GM12891 (cell line): Measurements from ENCODE around the gene KCNMA1.

Experiments
- DNase-seq: peaks from one replicate; pipeline ENCODE4 v3.0.0; 2011; ENCODE audit warnings: low spot score; ENCODE audit not compliant: insufficient read length
- FAIRE-seq: peaks from 2 replicates; lab custom pipeline; 2011; peaks lifted over from hg19 to GRCh38; lab: Jason Lieb, UNC
- PAX5 ChIP-seq: IDR thresholded peaks from 2 replicates; pipeline ENCODE4 v1.6.1; 2011; ENCODE audit warnings: low read length, moderate library complexity, mild to moderate bottlenecking; ENCODE audit not compliant: insufficient read depth, severe bottlenecking
- POLR2A ChIP-seq: IDR thresholded peaks from 2 replicates; pipeline ENCODE4 v1.6.1; 2011; ENCODE audit warnings: low read depth, low read length, control low read depth
- POLR2AphosphoS5 ChIP-seq: IDR thresholded peaks from 2 replicates; pipeline ENCODE4 v1.6.1; 2011; ENCODE audit warnings: low read depth, low read length, control low read depth
- POU2F2 ChIP-seq: IDR thresholded peaks from 2 replicates; pipeline ENCODE4 v1.6.1; 2011; ENCODE audit warnings: low read depth, mild to moderate bottlenecking, control low read depth, low read length, moderate library complexity
- SPI1 ChIP-seq: IDR thresholded peaks from 2 replicates; pipeline ENCODE4 v1.6.1; 2011; ENCODE audit warnings: low read depth, low read length, control low read depth
- TAF1 ChIP-seq: IDR thresholded peaks from 2 replicates; pipeline ENCODE4 v1.6.1; 2011; ENCODE audit warnings: low read depth, low read length, control low read depth

The KCNMA1 gene

DNA sequence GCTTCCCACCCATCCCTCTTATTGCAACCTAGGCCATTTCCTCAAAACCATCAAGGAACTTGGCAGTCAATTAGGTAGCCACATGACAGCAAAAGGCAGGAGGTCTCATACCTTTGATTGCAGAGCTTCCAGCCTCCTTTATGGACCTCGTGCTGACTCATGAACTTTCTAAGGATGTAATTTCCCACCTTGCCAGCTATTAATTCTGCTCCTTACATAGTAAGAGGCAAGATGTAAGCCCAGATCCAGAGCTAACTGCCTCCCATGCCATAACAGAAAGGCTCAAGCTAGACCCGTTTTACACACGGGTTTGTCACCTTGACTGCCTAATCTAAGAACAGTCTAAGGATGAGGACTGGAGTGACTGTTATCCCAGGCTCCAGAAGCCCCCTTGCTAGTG lies 565.7 kb downstream of the KCNMA1 start:
- DNase-seq, result no peak
- no peak for FAIRE-seq
- TF ChIP-seq POU2F2 (no peak), SPI1 (no peak), POLR2A (no peak), PAX5 (no peak), POLR2AphosphoS5 (no peak), TAF1 (no peak)

DNA sequence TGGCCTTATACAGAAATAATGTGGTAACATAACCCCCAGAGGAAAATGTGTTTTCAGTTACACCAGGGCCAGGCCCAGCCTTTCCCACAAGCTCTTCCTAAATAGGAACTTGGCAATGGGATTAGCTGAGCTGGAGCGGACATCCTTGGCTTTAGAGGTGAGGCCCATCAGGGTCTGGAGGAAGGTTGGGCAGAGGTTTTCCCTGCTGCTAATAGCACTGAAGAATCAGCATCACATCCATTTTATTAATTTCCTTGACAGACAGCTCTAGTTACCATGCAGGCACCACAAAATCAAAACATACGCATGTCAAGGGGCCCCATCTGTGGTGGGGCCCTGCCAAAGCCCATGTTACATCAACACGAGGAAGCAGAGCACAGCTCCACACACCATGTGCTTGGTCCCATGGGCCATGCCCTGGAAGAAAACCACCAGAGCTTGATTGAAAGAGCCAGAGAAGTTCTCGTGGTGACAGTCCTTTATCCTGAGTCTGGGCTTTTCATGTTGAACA lies 566.6 kb downstream of the KCNMA1 start:
- DNase-seq, result no peak
- TF ChIP-seq PAX5 (no peak), POLR2A (no peak), SPI1 (no peak), TAF1 (no peak)
- no peak for FAIRE-seq

DNA sequence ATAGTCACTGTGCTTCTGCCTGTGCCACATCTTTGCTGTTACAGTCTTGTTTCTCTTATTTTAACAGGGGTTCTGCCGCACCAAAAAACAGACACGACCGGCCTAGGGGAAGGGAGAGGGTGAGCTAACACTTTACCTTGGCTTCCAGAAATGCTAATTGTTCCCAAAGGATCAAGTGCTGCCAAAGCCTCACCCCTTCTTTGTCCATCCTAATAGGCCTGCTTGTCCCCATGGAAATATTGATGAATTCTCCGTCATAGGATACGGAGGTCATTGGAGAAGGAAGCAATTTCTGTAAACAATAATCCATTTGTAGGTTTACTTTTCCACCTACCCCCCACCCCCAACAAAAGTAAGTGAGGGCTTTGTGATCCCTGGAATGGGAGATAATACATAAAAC lies 567.3 kb downstream of the KCNMA1 start:
- DNase-seq, result no peak
- TF ChIP-seq SPI1 (no peak), TAF1 (no peak), POU2F2 (no peak), PAX5 (no peak), POLR2A (no peak)
- no peak for FAIRE-seq

DNA sequence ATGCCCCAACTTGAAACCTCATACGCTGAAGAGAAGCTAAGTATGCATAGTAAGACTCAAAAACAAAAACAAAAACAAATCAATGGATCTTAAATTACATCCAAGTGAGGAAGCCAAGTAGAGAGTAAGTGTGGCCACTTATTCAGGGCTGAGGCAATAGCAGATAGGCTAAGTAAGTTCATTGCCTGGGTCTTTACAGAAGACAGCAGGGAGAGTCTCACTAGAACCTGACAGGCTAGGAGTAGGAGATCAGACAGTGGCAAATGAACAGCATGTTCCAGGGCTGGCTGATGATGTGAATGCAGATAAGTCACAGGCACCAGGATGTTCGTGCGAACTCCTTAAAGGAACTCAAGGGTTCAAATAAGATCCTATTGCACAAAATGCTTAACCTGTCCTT lies 568.6 kb downstream of the KCNMA1 start:
- no peak for FAIRE-seq
- DNase-seq, result no peak
- TF ChIP-seq TAF1 (no peak), SPI1 (no peak), POLR2AphosphoS5 (no peak), POU2F2 (no peak), PAX5 (no peak), POLR2A (no peak)

DNA sequence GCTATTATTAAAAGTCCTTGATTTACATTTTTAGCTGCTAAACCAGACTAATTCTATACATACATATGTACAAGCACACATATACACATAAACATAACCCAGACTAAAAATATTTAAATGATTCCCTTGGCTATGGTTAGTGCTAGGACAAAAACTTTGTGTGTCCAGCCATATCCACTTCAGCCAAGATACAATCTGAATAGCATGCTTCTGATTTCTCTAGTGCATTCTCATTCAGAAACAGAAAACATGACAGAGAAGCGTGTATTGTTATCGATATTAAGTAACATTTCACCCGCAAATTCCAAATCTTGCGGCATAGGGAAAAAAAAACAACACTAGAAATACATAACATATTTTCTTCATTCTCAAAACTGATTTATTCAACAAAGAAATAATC lies 569.3 kb downstream of the KCNMA1 start:
- DNase-seq (no peak), FAIRE-seq (no peak)
- TF ChIP-seq POLR2A, result no peak
- TF ChIP-seq POLR2AphosphoS5, result no peak
- TF ChIP-seq SPI1, result no peak

DNA sequence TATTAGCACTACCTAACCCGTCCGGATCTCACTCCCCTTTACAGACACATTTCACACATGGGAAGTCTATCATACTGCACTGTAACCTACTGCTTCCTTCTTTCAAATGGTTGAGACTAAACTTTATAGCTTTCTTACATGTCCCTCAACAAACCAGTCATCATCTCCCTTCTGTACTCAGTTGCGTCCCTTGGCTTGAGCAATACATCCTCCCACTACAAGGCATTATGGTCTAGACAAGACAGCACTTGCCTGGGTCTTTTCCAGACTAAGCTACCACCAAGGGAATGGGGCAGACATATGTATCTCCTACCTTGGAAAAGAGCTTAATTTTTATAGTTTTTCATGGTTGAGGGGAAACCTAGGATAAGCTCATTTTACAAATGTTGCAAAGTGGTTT lies 575.2 kb downstream of the KCNMA1 start:
- no peak for TF ChIP-seq POLR2AphosphoS5
- no peak for TF ChIP-seq PAX5
- DNase-seq, result no peak
- no peak for FAIRE-seq

DNA sequence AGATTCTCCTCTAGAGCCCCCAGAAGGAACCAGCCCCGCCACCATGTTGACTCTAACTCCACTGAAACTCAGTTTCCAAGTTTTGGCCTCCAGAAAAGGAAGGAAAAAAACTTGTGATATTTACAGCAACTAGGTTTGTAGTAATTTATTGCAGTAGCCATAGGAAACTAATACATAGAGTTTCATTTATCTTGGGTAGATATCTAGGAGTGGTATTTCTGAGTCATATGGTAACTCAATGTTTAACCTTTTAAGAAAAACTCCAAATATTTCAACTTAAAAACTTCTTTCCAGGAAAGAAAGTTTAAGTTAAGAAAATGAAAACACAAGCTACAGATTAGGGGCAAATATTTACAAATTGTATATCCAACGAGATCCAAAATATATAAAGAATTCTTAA lies 576.7 kb downstream of the KCNMA1 start:
- TF ChIP-seq POU2F2, result no peak
- TF ChIP-seq SPI1, result no peak
- TF ChIP-seq POLR2AphosphoS5, result no peak
- no peak for TF ChIP-seq PAX5
- TF ChIP-seq TAF1, result no peak
- no peak for TF ChIP-seq POLR2A
- no peak for DNase-seq

DNA sequence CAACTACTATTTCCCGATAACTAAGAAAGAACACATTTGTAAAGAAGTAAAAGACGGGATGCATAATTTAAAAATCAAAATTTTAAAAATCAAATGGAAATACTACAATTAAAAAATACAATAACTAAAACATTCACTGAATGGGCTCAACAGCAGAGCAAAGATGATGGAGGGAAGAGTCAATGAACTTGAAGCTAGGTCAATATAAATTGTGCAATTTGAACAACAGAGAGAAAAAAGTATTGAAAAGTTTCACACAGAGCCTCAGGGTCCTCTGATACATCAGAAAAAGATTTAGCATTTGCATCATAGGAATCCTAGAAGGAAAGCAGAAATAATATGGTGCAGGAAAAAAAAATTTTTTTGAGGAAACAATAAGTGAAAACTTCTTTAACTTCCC lies 581.0 kb downstream of the KCNMA1 start:
- FAIRE-seq (no peak), DNase-seq (no peak)
- TF ChIP-seq POU2F2 (no peak), TAF1 (no peak), SPI1 (no peak), POLR2AphosphoS5 (no peak), PAX5 (no peak), POLR2A (no peak)

More for the DNA sequence above, 576.7 kb downstream of the KCNMA1 start:
- FAIRE-seq, result no peak

DNA sequence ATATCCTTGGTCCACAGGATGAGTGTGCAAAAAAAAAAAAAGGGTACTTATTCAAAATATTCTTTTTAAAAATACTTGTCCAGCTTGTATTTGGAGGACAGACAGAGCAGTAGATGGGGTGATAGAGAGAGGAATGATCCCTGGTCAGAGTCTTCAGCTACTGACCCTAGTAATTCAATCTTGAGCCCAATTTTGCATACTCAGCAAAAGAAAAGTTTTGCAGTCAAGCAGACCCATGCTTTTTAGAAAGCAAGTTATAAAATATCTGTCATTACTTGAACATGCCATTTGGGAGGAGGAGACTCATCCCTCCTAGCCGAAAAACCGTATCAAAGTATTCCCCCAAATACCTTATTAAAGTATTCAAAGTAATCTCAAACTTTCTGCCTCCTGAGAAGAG lies 585.0 kb downstream of the KCNMA1 start:
- FAIRE-seq, result no peak
- DNase-seq, result no peak
- no peak for TF ChIP-seq TAF1

DNA sequence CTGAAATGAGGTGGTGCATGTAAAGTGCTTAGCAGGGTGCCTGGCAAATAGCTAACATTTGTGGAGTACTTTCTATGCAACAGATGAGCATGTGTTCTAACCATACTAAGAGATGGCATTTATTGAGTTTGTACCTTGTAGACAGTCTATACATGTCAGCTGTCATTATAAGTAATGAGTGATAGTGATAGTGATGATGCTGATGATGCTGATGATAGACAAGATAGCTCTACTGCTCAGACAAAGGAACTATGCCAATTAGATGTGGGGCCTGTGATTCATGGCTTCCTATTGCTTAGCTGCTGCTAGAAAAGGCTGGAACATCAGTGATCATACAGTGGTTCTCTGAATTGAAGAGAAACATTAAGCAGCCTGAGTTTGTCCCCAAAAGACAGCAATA lies 585.8 kb downstream of the KCNMA1 start:
- FAIRE-seq (no peak), DNase-seq (no peak)
- TF ChIP-seq POU2F2, result no peak
- no peak for TF ChIP-seq POLR2AphosphoS5
- no peak for TF ChIP-seq TAF1
- no peak for TF ChIP-seq SPI1
- no peak for TF ChIP-seq PAX5
- TF ChIP-seq POLR2A, result no peak

DNA sequence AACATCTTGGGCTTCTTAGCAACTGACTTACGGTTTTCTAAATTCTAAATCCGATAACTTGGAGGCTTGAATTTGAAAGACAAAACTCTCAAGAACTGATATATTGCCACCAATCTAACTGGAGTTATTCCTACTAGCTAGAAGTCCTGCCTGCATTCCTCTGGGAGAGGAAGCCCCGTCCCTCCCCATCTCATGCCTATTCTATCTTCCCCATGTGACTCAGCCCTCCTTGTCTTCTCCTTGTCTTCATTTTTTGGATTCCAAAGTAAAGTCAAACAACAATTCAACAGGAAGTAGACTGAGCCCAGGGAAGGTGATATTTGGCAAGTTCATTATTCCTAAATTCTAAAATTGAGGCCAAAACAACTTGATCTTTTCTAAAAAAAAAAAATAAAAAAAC lies 587.7 kb downstream of the KCNMA1 start:
- no peak for DNase-seq
- FAIRE-seq, result no peak
- TF ChIP-seq PAX5 (no peak), SPI1 (no peak), POLR2AphosphoS5 (no peak), TAF1 (no peak), POLR2A (no peak), POU2F2 (no peak)

DNA sequence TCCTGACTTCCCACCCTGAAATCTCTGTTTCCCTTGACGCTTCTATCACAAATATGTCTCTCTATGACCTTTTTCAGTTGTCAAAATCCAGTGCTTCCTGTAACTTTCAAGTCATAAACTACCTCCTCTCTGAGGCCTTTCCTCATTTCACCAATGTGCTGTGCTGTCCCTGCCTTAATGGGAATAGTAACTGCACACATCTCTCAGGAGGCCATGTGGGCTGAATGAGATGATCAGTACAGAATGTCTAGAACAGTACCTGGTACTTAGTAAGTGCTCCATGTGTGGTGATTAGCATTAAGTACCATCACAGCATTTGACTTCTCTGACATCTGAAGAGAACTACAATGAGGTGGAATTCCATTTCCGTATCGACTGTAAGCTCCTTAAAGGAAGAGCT lies 588.5 kb downstream of the KCNMA1 start:
- FAIRE-seq (no peak), DNase-seq (no peak)
- no peak for TF ChIP-seq POLR2AphosphoS5
- TF ChIP-seq POLR2A, result no peak
- TF ChIP-seq TAF1, result no peak
